Iris pigment epithelial cell (primary cell): ENCODE measurements around the gene PXDN.

Experiments used
- DNase-seq: peaks from one replicate; pipeline ENCODE4 v3.0.0-alpha.2; 2011; ENCODE audit warnings: low read depth

PXDN gene

GRCh38 chr2:1752751-1753150 is 8.4 kb upstream of the PXDN start:
- DNase-seq, result no peak

GRCh38 chr2:1751767-1752725 is 7.7 kb upstream of the PXDN start:
- DNase-seq, result no peak

- peak; percentile 86 for DNase-seq
Observed at GRCh38 chr2:1750933-1751766, 6.8 kb upstream of the PXDN start.

- no peak for DNase-seq
Observed at GRCh38 chr2:1750270-1750932, 6.1 kb upstream of the PXDN start.

- no peak for DNase-seq
Observed at GRCh38 chr2:1749489-1750119, 5.3 kb upstream of the PXDN start.

- DNase-seq, result no peak
Observed at GRCh38 chr2:1748741-1749488, 4.6 kb upstream of the PXDN start.

- DNase-seq, result no peak
Observed at GRCh38 chr2:1748176-1748740, 3.9 kb upstream of the PXDN start.

GRCh38 chr2:1747065-1747941 is 3.0 kb upstream of the PXDN start:
- DNase-seq, result no peak

GRCh38 chr2:1746174-1747064 is 2.1 kb upstream of the PXDN start:
- no peak for DNase-seq

GRCh38 chr2:1745171-1746023 is 1.1 kb upstream of the PXDN start:
- DNase-seq, result no peak

GRCh38 chr2:1744151-1744445 is 217 bp downstream of the PXDN start:
- no peak for DNase-seq

GRCh38 chr2:1743396-1744150 is 742 bp downstream of the PXDN start:
- peak; percentile 70 for DNase-seq

- peak; percentile 97 for DNase-seq
Observed at GRCh38 chr2:1742681-1743395, 1.5 kb downstream of the PXDN start.

GRCh38 chr2:1742301-1742680 is 2.0 kb downstream of the PXDN start:
- no peak for DNase-seq

GRCh38 chr2:1741851-1742250 is 2.5 kb downstream of the PXDN start:
- no peak for DNase-seq

- no peak for DNase-seq
Observed at GRCh38 chr2:1740716-1741589, 3.4 kb downstream of the PXDN start.
